D721Med (cell line): ENCODE data around the gene PACRGL.
"Not testable (repeated sequence)": the region's sequence is repeated elsewhere in the genome, so short reads cannot be mapped to it uniquely, and the experiment has no call there.

Experiments
- DNase-seq: peaks from one replicate; pipeline ENCODE4 v3.0.0; 2011; ENCODE audit warnings: low spot score; ENCODE audit not compliant: insufficient read length
- FAIRE-seq: peaks from 2 replicates; lab custom pipeline; 2011; peaks lifted over from hg19 to GRCh38; lab: Jason Lieb, UNC
- CTCF ChIP-seq: IDR thresholded peaks from 2 replicates; pipeline ENCODE4 v1.5.1; 2012; ENCODE audit warnings: mild to moderate bottlenecking, control low read depth; ENCODE audit not compliant: insufficient read depth; ENCODE audit errors: missing control alignments

PACRGL gene

DNA sequence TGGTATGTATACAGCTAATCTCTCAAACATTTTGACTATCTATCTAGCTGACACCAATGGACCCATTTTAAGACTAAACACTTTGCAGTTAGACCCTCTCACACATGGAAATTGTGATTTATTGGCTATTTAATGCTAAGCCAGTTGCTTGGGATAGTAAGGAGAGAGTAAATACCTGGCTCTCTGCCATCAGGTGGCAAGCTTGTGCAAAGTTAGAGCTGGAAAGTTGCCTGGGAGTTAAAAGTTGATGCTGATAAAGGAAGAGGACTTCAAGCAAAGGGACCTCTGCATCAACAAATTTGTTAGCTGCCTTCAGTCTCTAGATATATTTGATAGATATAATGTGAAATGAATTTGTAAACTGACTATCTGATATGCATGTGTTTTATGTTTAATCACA lies 61.1 kb downstream of the PACRGL start:
- no peak for TF ChIP-seq CTCF
- FAIRE-seq (no peak), DNase-seq (no peak)

DNA sequence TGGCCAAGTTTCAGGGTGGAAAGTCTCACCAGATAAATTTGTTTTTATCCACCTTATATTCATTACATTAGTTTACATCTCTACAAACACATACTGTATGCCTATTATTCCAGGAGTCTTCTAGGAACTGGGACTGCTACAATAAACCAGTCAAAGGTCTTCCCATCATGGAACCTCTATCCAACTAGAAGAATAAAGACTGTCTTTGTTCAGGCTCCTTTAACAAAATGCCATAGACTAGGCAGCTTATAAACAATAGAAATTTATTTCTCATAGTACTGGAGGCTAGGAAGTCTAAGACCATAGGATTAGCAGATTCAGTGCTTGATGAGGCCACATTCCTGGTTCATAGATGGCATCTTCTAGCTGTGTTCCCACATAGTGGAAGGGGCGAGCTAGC lies 61.6 kb downstream of the PACRGL start:
- DNase-seq (no peak), FAIRE-seq (no peak)
- TF ChIP-seq CTCF, result no peak

DNA sequence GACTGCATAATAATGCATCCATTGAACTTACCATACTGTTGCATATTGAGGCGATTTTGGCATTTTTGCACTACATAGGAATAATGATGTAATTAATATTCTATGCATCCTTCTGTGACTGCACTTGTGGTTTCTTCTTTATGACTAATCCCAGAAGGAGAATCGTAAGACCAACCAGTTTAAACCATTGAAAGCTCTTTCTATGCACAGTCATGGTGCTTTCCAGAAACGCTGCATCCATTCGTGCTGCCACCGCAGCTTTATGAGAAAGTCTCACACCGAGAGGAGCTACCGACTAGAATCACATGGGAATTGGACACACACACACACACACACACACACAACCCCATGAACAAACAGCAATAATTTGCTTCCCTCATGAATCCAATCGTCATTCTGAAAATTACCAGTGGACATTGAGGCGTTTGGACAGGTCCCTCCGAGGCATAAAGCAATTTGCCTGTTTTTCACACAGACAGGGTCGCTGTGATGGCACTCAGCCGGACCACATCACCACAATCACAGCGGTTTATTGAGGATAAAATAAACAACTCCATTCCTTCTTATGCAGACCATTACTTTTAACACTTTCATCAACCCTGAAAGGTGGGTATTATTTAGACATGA lies 64.2 kb downstream of the PACRGL start:
- DNase-seq, result no peak
- no peak for FAIRE-seq
- TF ChIP-seq CTCF, result no peak

GRCh38 chr4:20773144-20773997 lies 73.1 kb downstream of the PACRGL start:
- no peak for DNase-seq
- TF ChIP-seq CTCF, result peak; percentile 87
- FAIRE-seq, result peak; percentile 84

DNA sequence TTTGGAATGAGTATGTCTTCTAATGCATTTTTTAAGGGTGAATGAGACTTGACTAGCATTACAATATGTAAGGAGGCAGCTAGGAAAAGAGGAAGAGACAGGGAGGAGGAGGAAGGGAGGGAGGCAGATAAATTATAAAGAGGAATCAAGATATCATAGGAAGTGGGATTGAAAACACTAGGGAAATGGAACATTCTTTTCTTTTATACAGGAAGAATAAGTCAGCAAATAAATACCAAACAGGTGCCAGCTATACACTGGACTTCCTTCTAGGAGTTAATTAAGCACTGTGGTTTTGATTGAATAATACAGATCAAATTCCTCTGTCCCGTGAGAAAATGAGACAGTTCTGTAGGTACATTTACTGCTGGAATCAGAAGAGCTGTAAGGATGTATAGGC lies 78.6 kb downstream of the PACRGL start:
- TF ChIP-seq CTCF, result no peak
- no peak for DNase-seq
- no peak for FAIRE-seq

DNA sequence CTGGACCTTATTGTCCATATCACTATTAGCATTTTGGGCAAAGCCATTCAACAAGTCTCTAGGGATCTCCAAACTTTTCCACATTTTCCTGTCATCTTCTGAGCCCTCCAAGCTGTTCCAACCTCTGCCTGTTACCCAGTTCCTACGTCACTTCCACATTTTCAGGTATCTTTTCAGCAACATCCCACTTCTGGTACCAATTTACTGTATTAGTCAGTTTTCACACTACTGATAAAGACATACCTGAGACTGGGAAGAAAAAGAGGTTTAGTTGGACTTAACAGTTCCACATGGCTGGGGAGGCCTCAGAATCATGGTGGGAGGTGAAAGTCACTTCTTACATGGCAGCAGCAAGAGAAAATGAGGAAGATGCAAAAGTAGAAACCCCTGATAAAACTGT lies 82.9 kb downstream of the PACRGL start:
- DNase-seq, FAIRE-seq: not testable (repeated sequence)

GRCh38 chr4:20787940-20788665 lies 87.8 kb downstream of the PACRGL start:
- DNase-seq (no peak), FAIRE-seq (no peak)
- TF ChIP-seq CTCF, result no peak
